Tibial nerve (tissue), 4 donors: ENCODE results near the gene CLEC16A.

Experiments used
- CTCF ChIP-seq, 5 experiments: fragments of 200-600 bp in 3 of 5; fragments of 450-650 bp in 2 of 5; sonication (generic) in 3 of 5; IDR thresholded peaks; one replicate each; pipeline ENCODE4 v1.5.1; 2016 to 2019; ENCODE audit warnings: antibody characterized with exemption in 5 of 5, mild to moderate bottlenecking in 3 of 5, moderate library complexity in 2 of 5
- EP300 ChIP-seq, 2 donors: sonication (generic); formaldehyde crosslinking; IDR thresholded peaks; one replicate each; pipeline ENCODE4 v1.6.1; 2017; ENCODE audit warnings: antibody characterized with exemption in 2 of 2, mild to moderate bottlenecking in 1 of 2
- POLR2A ChIP-seq, 2 donors: fragments of 450-650 bp; IDR thresholded peaks; one replicate each; pipeline ENCODE4 v1.6.1; 2017; ENCODE audit warnings: antibody characterized with exemption in 2 of 2, mild to moderate bottlenecking in 2 of 2, moderate library complexity in 2 of 2

GRCh38 chr16:11201498-11202259 is 257.3 kb downstream of the CLEC16A start:
- TF ChIP-seq EP300 (IDR thresholded peaks at IDR 0.05) (no peak), CTCF (IDR thresholded peaks at IDR 0.05) (no peak), POLR2A (IDR thresholded peaks at IDR 0.05) (no peak)
